Measurements from ENCODE around the gene IRF2. TPM values are rescaled to one million over a fixed set of nuclear protein-coding genes. Genes with fewer than 3 reads are reported as not detected.

IRF2 gene
- total RNA-seq (10 to 100 TPM; 37.1 to 49.4 TPM), polyA plus RNA-seq (10 to 100 TPM; 14.1 to 17.7 TPM)
- long read RNA-seq, donor 1, transcript IRF2-201 (9 exons, 2,303 nt), result major isoform, 42 of 67 reads
- long read RNA-seq, donor 1, partial matches to known transcripts, result 3 of 67 reads
- long read RNA-seq, donor 1, other reads (novel, unspliced or antisense), result 22 of 67 reads
- long read RNA-seq, donor 2, transcript IRF2-201 (9 exons, 2,303 nt), result major isoform, 14 of 29 reads
- long read RNA-seq, donor 2, partial matches to known transcripts, result 5 of 29 reads
- long read RNA-seq, donor 2, other reads (novel, unspliced or antisense), result 10 of 29 reads

DNA sequence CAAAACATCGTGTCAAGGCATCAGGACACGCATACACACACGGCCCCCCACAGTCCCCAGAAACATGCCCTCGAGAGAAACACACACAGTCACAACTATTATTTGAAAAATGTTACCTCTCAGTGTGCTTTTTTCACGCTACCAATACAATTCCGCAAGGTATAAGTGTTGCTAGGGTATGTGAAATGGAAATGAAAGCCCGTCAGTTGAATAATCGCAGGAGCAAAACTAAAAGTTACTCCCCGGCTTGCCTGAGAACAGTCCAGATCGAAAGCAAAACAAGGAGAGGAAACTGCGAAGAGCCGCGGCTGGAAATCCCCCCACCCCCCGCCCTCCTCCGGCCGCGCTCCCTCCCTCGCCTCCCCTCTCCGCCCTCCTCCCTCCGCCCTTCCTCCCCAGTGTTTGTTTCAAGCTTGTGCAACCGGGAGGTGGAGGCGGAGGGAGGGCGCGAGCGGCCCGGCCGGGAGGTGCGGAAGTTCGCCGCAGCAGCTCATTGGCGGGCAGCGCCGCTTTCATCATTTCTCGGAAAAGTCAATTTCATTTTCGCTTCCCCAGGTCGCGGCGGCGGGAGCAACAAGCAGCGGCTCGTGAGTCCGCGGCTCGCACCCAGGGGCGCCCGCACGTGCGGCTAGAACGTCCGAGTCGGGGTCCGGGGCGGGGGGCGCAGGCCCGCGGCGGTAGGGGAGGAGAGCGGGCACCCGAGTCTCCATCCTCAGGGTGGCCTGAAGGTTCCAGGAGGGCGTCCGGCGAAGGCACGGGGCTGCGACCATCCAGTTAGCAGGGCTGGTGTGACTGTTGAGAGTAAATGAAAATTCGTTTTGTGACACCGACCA lies at the start of gene IRF2:
Gene IRF2 (minus strand): TSS at position 288 of the 833 bp plus-strand sequence. CDS start 45,486 bp downstream, outside the sequence.
- no peaks in the 10 kb centered on the region for H3K4me1 ChIP-seq (ENCODE audit: control insufficient read depth in 1 of 2, insufficient read depth in 2 of 2, low read length in 2 of 2)
- DNase-seq (peak; percentile 98 to 99), ATAC-seq (ENCODE audit: low FRiP score) (peak; percentile 96)
- H3K27me3 ChIP-seq (ENCODE audit: control insufficient read depth in 1 of 2, insufficient read depth in 2 of 2, low read length in 1 of 2), result no peaks in the 10 kb centered on the region
- intact Hi-C loops (cut with DNase I), result loop anchor here (2.0 to 10.0 kb wide), 9 partner anchors 62 to 210 kb away; partner anchors contain the start of genes CASP3 (in 2 of the 2) and PRIMPOL (in 2 of the 2)
- H3K36me3 ChIP-seq (ENCODE audit: control insufficient read depth in 1 of 2, insufficient read depth in 2 of 2, low read length in 1 of 2), result no peaks in the 10 kb centered on the region
- 0% methylated on average over 66 of the region's 66 CpGs for WGBS, 2 donors
- H3K4me3 ChIP-seq (ENCODE audit: low read length in 2 of 2), result peak within 1 kb of the TSS; percentile 74 to 89
- H3K27ac ChIP-seq (ENCODE audit: low read depth in 1 of 2, low read length in 2 of 2), result peak within 1 kb of the TSS; percentile 95 to 99
- no peaks in the 10 kb centered on the region for H3K9me3 ChIP-seq (ENCODE audit: control insufficient read depth, low read length)

DNA sequence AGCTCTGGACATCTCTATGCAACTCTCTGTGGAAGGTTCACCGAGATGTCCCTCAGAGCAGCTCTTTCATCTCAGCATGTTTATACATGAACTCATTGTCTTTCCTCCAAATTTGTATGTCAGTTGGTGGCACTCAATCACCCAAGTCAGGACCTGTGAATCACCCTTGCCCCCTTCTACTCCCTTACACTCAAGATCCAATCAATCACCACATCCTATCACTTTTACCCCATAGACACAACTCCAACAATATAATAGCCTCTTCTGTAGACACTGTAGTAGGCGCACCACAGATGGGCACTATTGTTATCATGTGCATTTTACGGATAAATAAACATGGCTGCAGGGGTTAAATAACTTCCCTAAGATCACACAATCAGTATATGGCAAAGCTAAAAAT lies 41.3 kb upstream of the IRF2 start:
- Histone ChIP-seq H3K36me3 (ENCODE audit: control insufficient read depth in 1 of 2, insufficient read depth in 2 of 2, low read length in 1 of 2) (no peaks in the 10 kb centered on the region), H3K9me3 (ENCODE audit: control insufficient read depth, low read length) (no peaks in the 10 kb centered on the region), H3K4me1 (ENCODE audit: control insufficient read depth in 1 of 2, insufficient read depth in 2 of 2, low read length in 2 of 2) (no peaks in the 10 kb centered on the region), H3K27ac (ENCODE audit: low read depth in 1 of 2, low read length in 2 of 2) (no peak overlapping the region), H3K27me3 (ENCODE audit: control insufficient read depth in 1 of 2, insufficient read depth in 2 of 2, low read length in 1 of 2) (peaks cover 0 to 1% of the 10 kb centered on the region in 2 donors), H3K4me3 (ENCODE audit: low read length in 2 of 2) (no peak overlapping the region)
- ATAC-seq (ENCODE audit: low FRiP score) (no peak), DNase-seq (no peak)
- intact Hi-C loops (cut with DNase I), result no loop called here
- 93 to 95% methylated on average over 3 of the region's 3 CpGs for WGBS, 2 donors

DNA sequence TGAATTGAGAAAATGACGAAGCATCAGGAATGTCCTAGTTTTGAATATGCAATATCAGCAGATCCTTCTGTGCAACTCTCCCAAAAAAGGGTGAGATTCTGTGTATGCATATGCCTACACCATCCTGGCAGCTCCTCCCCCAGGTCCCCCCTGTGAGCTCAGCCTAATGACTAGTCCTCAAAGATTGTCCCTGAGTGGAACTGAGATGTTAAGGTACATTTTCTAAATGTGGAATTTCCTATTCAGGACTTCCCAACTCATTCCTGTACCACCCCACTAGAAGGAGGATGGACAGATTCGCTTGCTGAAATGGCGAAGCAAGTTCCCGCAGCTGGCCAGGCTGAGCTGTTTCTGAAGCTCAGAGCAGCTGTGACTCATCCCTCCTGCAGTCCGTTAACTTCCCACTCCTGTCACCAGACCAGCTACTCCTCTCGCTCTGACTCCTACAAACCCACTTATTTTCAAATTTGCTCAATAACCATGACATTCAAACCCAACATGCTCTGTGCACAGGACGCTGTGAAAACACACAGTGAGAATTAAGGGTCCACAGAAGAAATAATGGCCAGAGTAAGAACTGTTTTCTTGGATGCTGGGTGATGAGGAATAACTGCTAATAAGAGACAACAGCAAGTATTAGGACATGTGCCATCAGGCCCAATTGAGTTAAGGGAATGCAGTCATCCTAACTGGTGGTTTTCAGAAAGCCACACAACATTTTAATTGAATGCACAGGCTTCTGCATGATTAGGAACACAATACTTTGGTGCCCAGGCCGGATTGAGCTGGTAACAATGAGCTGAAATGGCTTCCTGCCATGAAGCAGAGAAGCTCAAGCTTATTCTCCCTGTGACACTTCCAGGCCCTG lies 40.0 kb upstream of the IRF2 start:
- ATAC-seq (ENCODE audit: low FRiP score) (peak; percentile 87), DNase-seq (peak in 1 of 2 donors; percentile 84)
- 48 to 53% methylated on average over 8 of the region's 8 CpGs for WGBS, 2 donors
- H3K4me1 ChIP-seq (ENCODE audit: control insufficient read depth in 1 of 2, insufficient read depth in 2 of 2, low read length in 2 of 2), result no peaks in the 10 kb centered on the region
- peak overlapping the region in 1 of 2 donors; percentile 32 for H3K27ac ChIP-seq (ENCODE audit: low read depth in 1 of 2, low read length in 2 of 2)
- no peaks in the 10 kb centered on the region for H3K36me3 ChIP-seq (ENCODE audit: control insufficient read depth in 1 of 2, insufficient read depth in 2 of 2, low read length in 1 of 2)
- no peak overlapping the region for H3K4me3 ChIP-seq (ENCODE audit: low read length in 2 of 2)
- intact Hi-C loops (cut with DNase I), result no loop called here
- peaks cover 4% of the 10 kb centered on the region for H3K9me3 ChIP-seq (ENCODE audit: control insufficient read depth, low read length)
- peaks cover 0 to 1% of the 10 kb centered on the region in 2 donors for H3K27me3 ChIP-seq (ENCODE audit: control insufficient read depth in 1 of 2, insufficient read depth in 2 of 2, low read length in 1 of 2)

DNA sequence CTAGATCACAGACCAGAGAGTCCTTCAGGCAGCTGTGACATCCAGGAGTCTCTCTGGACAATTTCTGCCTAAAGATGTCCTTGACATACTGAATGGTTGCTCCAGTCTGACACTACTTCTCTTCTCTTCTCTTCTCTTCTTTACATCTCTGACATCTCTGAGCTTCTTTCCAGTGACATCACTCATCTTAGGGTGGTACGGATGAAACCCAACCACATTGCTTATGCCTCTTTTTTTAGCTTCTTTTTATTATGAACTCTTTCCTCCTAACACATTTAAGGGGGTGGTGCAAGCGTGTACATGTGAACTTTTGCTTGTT lies 39.4 kb upstream of the IRF2 start:
- intact Hi-C loops (cut with DNase I), result no loop called here
- no peak for DNase-seq
- no peak for ATAC-seq (ENCODE audit: low FRiP score)
- 67 to 71% methylated on average over 2 of the region's 2 CpGs for WGBS, 2 donors
- H3K4me1 ChIP-seq (ENCODE audit: control insufficient read depth in 1 of 2, insufficient read depth in 2 of 2, low read length in 2 of 2), result no peaks in the 10 kb centered on the region
- H3K9me3 ChIP-seq (ENCODE audit: control insufficient read depth, low read length), result peaks cover 4% of the 10 kb centered on the region
- H3K27me3 ChIP-seq (ENCODE audit: control insufficient read depth in 1 of 2, insufficient read depth in 2 of 2, low read length in 1 of 2), result peaks cover 0 to 1% of the 10 kb centered on the region in 2 donors
- H3K27ac ChIP-seq (ENCODE audit: low read depth in 1 of 2, low read length in 2 of 2), result no peak overlapping the region
- H3K4me3 ChIP-seq (ENCODE audit: low read length in 2 of 2), result no peak overlapping the region
- no peaks in the 10 kb centered on the region for H3K36me3 ChIP-seq (ENCODE audit: control insufficient read depth in 1 of 2, insufficient read depth in 2 of 2, low read length in 1 of 2)

DNA sequence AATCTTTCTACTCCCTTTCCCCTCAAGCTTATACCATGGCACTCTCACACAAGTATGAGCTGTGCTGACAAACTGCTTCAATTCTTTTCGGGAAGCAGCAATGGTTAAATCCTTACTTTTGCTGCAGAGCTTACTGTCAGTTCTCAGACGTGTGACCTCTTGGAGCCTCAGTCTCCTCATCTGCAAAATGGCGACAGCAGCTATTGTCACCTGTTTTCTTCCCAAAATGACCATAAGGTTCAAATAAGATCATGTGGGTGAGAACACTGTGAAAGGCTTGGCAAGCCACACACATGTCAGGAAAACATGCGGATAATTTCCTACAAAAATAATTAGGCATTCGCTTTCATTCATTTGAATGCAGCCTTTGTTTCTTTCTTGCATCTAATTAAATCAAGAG lies 36.8 kb upstream of the IRF2 start:
- Histone ChIP-seq H3K27me3 (ENCODE audit: control insufficient read depth in 1 of 2, insufficient read depth in 2 of 2, low read length in 1 of 2) (peaks cover 0 to 1% of the 10 kb centered on the region in 2 donors), H3K36me3 (ENCODE audit: control insufficient read depth in 1 of 2, insufficient read depth in 2 of 2, low read length in 1 of 2) (no peaks in the 10 kb centered on the region), H3K4me1 (ENCODE audit: control insufficient read depth in 1 of 2, insufficient read depth in 2 of 2, low read length in 2 of 2) (no peaks in the 10 kb centered on the region), H3K4me3 (ENCODE audit: low read length in 2 of 2) (no peak overlapping the region), H3K27ac (ENCODE audit: low read depth in 1 of 2, low read length in 2 of 2) (no peak overlapping the region), H3K9me3 (ENCODE audit: control insufficient read depth, low read length) (peaks cover 4% of the 10 kb centered on the region)
- intact Hi-C loops (cut with DNase I), result no loop called here
- no peak for DNase-seq
- WGBS, 2 donors, result 88% methylated on average over 5 of the region's 5 CpGs
- no peak for ATAC-seq (ENCODE audit: low FRiP score)

DNA sequence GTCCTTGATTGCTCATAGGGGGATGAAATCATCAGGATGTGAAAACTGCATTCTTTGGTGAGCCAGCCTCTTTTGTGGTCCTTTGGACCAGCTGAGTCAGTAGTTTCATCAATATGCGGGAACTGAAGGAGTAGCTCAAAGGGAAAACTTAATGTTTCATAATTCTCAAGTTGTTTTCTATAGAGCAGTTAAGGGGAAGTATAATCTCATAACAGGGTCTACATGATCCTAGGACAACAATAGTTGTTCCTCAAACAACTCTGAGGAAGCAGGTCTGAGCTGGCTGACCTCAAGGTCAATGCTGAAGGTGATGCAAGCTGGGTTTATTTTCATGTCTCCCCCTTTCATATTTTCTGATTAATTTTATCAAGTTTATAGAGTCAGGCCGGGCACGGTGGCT lies 36.1 kb upstream of the IRF2 start:
- no peak for ATAC-seq (ENCODE audit: low FRiP score)

DNA sequence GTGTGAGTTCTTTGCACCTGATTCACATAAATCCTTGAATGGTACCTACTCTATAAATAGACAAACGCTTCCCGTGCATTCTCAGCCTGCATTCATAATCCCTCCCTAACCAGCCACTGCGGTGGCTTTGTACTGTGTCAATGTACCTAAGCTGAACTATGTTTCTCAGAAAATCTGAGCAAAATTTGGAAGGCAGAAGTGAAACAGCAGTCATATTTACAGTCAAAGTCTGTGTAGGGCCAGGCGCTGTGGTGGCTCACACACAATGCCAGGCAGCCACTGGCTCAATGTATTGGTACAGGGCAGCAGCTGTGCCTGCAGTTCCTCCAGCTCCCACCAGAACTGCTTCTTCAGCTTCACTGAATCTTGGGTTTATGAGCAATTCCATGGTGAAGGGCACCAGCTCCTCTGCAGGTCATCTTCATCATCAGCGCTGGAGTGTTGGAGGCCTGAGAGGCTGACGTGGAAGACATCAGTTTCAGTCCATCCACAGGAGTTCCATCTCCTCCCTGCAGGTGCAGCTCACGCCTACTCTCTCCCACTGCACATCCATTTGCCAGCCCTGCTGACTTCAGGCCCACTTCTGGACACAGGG lies 32.3 kb upstream of the IRF2 start:
- Histone ChIP-seq H3K27me3 (ENCODE audit: control insufficient read depth in 1 of 2, insufficient read depth in 2 of 2, low read length in 1 of 2) (no peaks in the 10 kb centered on the region), H3K9me3 (ENCODE audit: control insufficient read depth, low read length) (peaks cover 4% of the 10 kb centered on the region), H3K36me3 (ENCODE audit: control insufficient read depth in 1 of 2, insufficient read depth in 2 of 2, low read length in 1 of 2) (no peaks in the 10 kb centered on the region), H3K27ac (ENCODE audit: low read depth in 1 of 2, low read length in 2 of 2) (no peak overlapping the region), H3K4me1 (ENCODE audit: control insufficient read depth in 1 of 2, insufficient read depth in 2 of 2, low read length in 2 of 2) (no peaks in the 10 kb centered on the region), H3K4me3 (ENCODE audit: low read length in 2 of 2) (no peak overlapping the region)
- ATAC-seq (ENCODE audit: low FRiP score) (no peak), DNase-seq (peak in 1 of 2 donors; percentile 60)
- 76 to 85% methylated on average over 7 of the region's 7 CpGs for WGBS, 2 donors
- intact Hi-C loops (cut with DNase I), result no loop called here

More for the DNA sequence above, 36.1 kb upstream of the IRF2 start:
- H3K36me3 ChIP-seq (ENCODE audit: control insufficient read depth in 1 of 2, insufficient read depth in 2 of 2, low read length in 1 of 2), result no peaks in the 10 kb centered on the region
- intact Hi-C loops (cut with DNase I), result no loop called here
- 96 to 97% methylated on average over 3 of the region's 3 CpGs for WGBS, 2 donors
- H3K4me3 ChIP-seq (ENCODE audit: low read length in 2 of 2), result no peak overlapping the region
- no peak overlapping the region for H3K27ac ChIP-seq (ENCODE audit: low read depth in 1 of 2, low read length in 2 of 2)
- no peaks in the 10 kb centered on the region for H3K4me1 ChIP-seq (ENCODE audit: control insufficient read depth in 1 of 2, insufficient read depth in 2 of 2, low read length in 2 of 2)
- peaks cover 4% of the 10 kb centered on the region for H3K9me3 ChIP-seq (ENCODE audit: control insufficient read depth, low read length)
- peaks cover 0 to 1% of the 10 kb centered on the region in 2 donors for H3K27me3 ChIP-seq (ENCODE audit: control insufficient read depth in 1 of 2, insufficient read depth in 2 of 2, low read length in 1 of 2)
- no peak for DNase-seq

DNA sequence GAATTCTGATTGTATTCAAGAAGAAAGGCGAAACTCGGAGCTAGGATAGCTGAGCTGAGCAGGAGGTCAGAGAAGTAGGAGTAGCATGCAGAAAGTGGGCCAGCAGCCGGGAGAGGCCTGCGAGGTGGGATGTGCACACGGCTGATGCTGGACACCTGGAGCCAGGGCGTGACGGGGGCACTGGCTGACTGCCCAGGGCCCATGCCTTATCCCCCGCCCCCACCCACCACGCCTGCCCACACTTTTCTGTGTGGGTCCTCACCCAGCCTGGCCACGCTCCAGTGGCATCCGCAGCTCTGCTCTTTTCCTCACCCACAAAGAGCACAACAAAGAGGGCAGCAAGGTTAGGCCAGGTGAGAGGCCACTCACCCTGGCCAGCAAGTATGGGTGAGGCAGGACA lies 30.0 kb upstream of the IRF2 start:
- Histone ChIP-seq H3K36me3 (ENCODE audit: control insufficient read depth in 1 of 2, insufficient read depth in 2 of 2, low read length in 1 of 2) (no peaks in the 10 kb centered on the region), H3K27me3 (ENCODE audit: control insufficient read depth in 1 of 2, insufficient read depth in 2 of 2, low read length in 1 of 2) (no peaks in the 10 kb centered on the region), H3K9me3 (ENCODE audit: control insufficient read depth, low read length) (no peaks in the 10 kb centered on the region), H3K27ac (ENCODE audit: low read depth in 1 of 2, low read length in 2 of 2) (no peak overlapping the region), H3K4me3 (ENCODE audit: low read length in 2 of 2) (no peak overlapping the region), H3K4me1 (ENCODE audit: control insufficient read depth in 1 of 2, insufficient read depth in 2 of 2, low read length in 2 of 2) (no peaks in the 10 kb centered on the region)
- 89 to 92% methylated on average over 11 of the region's 11 CpGs for WGBS, 2 donors
- DNase-seq, result no peak
- ATAC-seq (ENCODE audit: low FRiP score), result no peak
- intact Hi-C loops (cut with DNase I), result no loop called here
